Measurements from ENCODE around the gene SLC25A44. TPM values are rescaled to one million over a fixed set of nuclear protein-coding genes. Genes with fewer than 3 reads are reported as not detected.

The SLC25A44 gene
- total RNA-seq, 4 donors from 2014 or later, result 15.7 to 40.6 (median 33.7) TPM

GRCh38 chr1:156165083-156165482 is 28.8 kb upstream of the SLC25A44 start:
- peaks cover 0 to 16% (median 0%) of the 10 kb centered on the region in 4 donors for H3K4me1 ChIP-seq
- no peaks in the 10 kb centered on the region for H3K27me3 ChIP-seq
- DNase-seq, result no peak
- H3K9me3 ChIP-seq, result no peaks in the 10 kb centered on the region
- no peaks in the 10 kb centered on the region for H3K36me3 ChIP-seq
- no peak overlapping the region for H3K27ac ChIP-seq
- H3K4me3 ChIP-seq, result no peak overlapping the region
- TF ChIP-seq POLR2A (IDR thresholded peaks at IDR 0.05), result no peak
- no peak for TF ChIP-seq CTCF (IDR thresholded peaks at IDR 0.05)

- no peaks in the 10 kb centered on the region for H3K27me3 ChIP-seq
- no peak overlapping the region for H3K27ac ChIP-seq
- no peak for DNase-seq
- TF ChIP-seq CTCF (IDR thresholded peaks at IDR 0.05) (no peak), POLR2A (IDR thresholded peaks at IDR 0.05) (no peak)
- H3K36me3 ChIP-seq, result no peaks in the 10 kb centered on the region
- no peaks in the 10 kb centered on the region for H3K9me3 ChIP-seq
- H3K4me1 ChIP-seq, result no peaks in the 10 kb centered on the region
- H3K4me3 ChIP-seq, result no peak overlapping the region
These were observed 26.4 kb upstream of the SLC25A44 start for GRCh38 chr1:156167536-156167935.

GRCh38 chr1:156172696-156173470 is 21.0 kb upstream of the SLC25A44 start:
- DNase-seq, result no peak
- H3K36me3 ChIP-seq, result no peaks in the 10 kb centered on the region
- TF ChIP-seq CTCF (IDR thresholded peaks at IDR 0.05) (no peak), POLR2A (IDR thresholded peaks at IDR 0.05) (no peak)
- no peaks in the 10 kb centered on the region for H3K9me3 ChIP-seq
- H3K27me3 ChIP-seq, result no peaks in the 10 kb centered on the region
- H3K4me1 ChIP-seq, result no peaks in the 10 kb centered on the region
- no peak overlapping the region for H3K27ac ChIP-seq
- H3K4me3 ChIP-seq, result no peak overlapping the region

GRCh38 chr1:156176610-156177210 is 17.2 kb upstream of the SLC25A44 start:
- no peaks in the 10 kb centered on the region for H3K9me3 ChIP-seq
- TF ChIP-seq POLR2A (IDR thresholded peaks at IDR 0.05) (no peak), CTCF (IDR thresholded peaks at IDR 0.05) (no peak)
- DNase-seq, result no peak
- no peak overlapping the region for H3K4me3 ChIP-seq
- no peak overlapping the region for H3K27ac ChIP-seq
- H3K4me1 ChIP-seq, result no peaks in the 10 kb centered on the region
- no peaks in the 10 kb centered on the region for H3K36me3 ChIP-seq
- no peaks in the 10 kb centered on the region for H3K27me3 ChIP-seq

- Histone ChIP-seq H3K4me3 (no peak overlapping the region), H3K4me1 (no peaks in the 10 kb centered on the region), H3K27me3 (no peaks in the 10 kb centered on the region), H3K27ac (no peak overlapping the region), H3K9me3 (no peaks in the 10 kb centered on the region), H3K36me3 (no peaks in the 10 kb centered on the region)
- no peak for DNase-seq
- TF ChIP-seq CTCF (IDR thresholded peaks at IDR 0.05) (no peak), POLR2A (IDR thresholded peaks at IDR 0.05) (no peak)
These were observed 15.8 kb upstream of the SLC25A44 start for GRCh38 chr1:156177919-156178654.
